Activated CD4-positive, CD25-positive, alpha-beta regulatory T cell treated with anti-CD3 and anti-CD28 coated beads, Interleukin-2, amount 50 U/mL, for 16 hours (primary cell): ENCODE measurements around the gene ZNF593.

Experiments
- DNase-seq: peaks from one replicate; pipeline ENCODE4 v3.0.0-alpha.2; 2020; ENCODE audit warnings: low read depth, low spot score

The ZNF593 gene

DNA sequence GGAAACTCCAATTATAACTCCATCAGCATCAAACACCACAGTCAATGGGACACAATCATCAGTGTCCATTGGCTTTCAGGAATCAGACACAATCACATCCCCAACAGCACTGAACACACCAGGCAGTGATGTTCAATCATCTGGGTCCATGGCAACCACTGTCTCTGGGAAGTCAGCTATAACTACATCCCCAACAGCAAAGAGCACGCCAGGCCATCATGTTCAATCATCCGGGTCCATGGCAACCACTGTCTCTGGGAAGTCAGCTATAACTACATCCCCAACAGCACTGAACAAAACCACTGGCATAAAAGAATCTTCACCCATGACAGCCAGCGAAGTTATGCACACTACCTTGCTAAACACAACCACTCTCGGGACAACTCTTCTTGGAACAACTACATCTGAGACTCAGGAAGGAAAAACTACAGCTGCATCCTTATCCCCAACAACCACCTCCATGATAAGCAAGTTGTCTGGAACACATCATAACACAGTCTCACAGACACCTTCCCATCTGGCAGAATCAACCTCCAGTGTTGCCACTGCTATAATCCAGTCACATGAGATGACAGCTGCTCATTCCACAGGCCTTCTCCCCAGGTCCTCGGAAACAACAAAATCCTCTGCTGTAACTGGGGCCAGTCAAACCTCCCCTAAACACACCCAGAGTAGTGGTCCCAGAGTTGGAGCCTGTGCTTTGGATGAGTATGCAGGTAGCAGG is 40.6 kb downstream of the ZNF593 start:
- no peak for DNase-seq

DNA sequence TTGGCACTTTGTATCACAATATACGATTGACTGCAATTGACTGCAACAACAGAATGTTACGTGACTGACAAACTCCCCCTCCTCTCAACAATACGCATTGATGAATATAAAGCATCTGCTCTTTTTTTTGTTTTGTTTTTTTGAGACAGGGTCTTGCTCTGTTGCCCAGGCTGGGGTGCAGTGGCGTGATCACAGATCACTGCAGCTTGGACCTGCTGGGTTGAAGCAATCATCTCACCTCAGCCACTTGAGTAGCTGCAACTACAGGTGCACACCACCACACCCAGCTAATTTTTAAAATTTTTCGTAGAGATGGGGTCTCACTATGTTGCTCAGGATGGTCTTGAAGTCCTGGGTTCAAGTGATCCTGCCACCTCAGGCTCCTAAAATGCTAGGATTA is 43.0 kb downstream of the ZNF593 start:
- no peak for DNase-seq

DNA sequence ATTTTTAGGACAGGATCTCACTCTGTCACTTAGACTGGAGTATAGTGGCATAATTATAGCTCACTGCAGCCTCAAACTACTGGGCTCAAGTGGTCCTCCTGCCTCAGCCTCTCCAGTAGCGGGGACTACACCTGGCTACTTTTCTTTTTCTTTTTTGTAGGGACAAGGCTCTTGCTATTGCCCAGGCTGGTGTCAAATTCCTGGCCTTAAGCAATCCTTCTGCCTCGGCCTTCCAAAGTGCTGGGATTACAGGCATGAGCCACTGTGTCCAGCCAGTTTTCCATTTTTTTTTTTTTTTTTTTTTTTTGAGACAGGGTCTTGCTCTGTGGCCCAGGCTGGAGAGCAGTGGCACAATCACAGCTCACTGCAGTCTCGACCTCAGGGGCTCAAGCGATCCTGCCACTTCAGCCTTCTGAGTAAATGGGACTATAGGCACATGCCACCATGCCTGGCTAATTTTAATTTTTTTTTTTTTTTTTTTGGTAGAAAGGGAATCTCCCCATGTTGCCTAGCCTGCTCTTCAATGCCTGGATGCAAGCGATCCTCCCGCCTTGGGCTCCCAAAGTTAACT is 43.7 kb downstream of the ZNF593 start:
- DNase-seq = no peak

DNA sequence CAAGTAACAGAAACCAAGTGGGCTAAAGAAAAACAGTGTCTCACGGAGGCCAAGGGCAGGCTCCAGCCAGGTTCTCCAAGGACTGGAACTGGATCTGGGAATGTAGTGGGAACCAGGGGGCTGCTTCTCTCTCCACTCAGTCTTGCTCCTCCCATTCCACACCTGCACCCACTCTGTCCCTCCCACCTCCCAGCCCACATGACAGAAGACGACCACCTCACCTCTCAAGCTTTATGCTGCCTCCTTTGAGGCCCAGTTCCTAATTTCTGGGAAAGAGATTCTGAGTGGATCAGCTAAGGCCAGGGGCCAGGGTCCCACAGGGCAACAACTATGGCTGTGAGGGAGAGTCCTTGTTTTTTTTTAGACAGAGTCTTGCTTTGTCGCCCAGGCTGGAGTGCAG is 45.5 kb downstream of the ZNF593 start:
- DNase-seq = no peak

DNA sequence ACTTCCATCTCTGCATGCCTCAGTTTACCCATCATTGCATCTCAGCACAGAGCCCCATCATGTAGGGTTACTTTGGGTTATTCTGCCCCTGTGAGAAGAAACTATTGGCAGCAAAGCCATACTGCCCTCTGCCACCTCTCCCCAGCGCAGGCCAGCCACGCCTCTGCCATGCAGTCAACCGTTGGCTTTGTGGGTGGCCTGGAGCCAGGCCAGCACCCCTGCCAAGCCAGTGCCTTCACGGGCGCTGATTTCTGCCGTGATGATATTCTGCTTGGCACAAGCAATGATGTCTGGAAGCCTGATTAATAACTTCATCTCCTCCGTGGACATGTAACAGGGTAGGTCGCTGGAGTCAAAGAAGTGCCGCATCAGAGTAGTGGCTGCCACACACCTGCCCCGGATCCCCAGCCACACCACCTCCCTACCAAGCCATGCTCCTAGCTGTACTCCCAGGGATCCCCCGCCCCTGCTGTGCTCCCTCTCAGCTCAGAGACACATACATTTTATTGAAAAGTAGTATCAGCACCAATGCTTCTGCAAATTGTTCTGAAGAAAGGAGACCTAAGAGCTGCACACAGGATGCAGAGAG is 49.3 kb downstream of the ZNF593 start:
- no peak for DNase-seq
